Stimulated activated naive CD4-positive, alpha-beta T cell (primary cell): Measurements from ENCODE around the gene ABCG2.
"Not testable (repeated sequence)": the region's sequence is repeated elsewhere in the genome, so short reads cannot be mapped to it uniquely, and the experiment has no call there.

ENCODE experiments used
- DNase-seq, 6 experiments: peaks; one replicate each; lab custom pipeline; 2025; lab: John Stamatoyannopoulos, UW

Gene ABCG2

DNA sequence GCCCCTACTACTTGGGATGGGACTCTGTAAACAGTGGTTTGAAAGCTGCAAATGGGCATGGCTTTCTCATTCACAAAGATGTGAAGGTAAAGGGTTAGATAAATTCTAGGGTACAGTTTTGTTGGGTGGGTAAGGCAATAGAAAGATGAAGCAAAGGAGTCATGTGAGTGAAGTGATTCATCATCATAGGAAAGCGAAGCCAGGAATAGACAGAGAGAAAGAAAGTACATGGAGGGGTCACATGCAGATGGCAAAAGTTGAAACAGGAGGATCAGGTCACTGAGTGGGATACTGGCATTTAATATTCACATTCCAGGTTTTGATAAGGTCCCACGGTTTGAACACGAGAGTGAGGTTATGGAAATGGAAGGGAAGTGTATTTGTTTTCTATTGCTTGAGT, 8.2 kb upstream of the ABCG2 start:
- no peak for DNase-seq

DNA sequence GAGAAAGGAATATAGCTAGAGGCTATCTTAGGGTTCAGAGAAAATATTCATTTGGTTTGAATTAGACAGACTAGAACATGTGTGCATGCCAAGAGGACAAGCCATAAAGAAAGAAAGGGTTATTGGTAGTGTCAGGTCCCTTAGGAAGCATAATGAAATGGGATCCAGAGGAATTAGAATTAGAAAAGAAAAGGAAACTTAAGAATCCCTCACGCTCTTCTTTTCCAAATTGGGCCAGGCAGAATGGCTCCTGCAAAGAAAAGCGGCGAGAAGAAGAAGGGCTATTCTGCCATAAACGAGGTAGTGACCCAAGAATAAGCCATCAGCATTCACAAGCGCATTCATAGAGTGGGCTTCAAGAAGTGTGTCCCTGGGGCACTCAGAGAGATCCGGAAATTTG, 4.9 kb upstream of the ABCG2 start:
- no peak for DNase-seq

DNA sequence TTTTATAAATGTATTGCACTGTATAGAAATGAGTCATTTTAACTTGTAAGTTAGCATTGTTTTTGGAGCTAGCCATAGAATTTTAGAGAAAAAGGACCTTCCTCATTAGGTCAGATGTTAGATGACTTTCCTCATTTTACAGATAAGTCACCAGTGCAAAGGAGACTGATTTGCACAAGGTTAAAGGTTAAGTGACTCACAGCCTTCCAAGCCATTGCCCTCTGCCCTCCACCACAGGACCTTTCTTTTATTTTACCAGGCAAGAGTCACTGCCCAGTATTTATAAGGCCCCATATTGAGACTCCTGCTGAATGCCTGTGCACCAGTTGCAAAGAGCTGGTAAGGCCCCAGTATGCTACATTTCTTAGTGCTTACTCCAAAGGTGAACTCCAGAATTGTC, 4.2 kb upstream of the ABCG2 start:
- DNase-seq: no peak

DNA sequence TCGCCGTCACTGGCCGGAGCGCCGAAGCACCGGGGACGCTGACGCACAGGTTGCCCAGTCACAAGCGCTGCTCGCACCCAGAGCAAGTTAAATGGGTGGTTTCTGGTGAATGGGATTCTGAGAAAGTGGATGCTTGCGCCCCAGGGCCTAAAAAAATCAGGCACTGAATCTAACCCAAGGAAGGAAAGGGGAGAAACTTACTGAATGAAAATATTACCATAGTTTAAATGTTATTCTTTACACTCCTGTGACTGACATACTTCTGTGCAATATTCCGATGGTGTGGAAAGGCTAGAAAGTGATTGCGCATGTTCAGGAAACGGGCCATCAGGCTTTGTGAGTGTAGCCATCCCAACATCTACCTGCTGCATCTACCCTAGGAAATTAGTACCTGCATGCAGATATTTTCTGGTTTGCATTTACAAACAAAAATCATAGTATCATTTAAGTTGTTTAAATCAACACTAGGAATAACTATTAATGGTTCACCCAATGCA, 838 bp upstream of the ABCG2 start:
- no peak for DNase-seq

DNA sequence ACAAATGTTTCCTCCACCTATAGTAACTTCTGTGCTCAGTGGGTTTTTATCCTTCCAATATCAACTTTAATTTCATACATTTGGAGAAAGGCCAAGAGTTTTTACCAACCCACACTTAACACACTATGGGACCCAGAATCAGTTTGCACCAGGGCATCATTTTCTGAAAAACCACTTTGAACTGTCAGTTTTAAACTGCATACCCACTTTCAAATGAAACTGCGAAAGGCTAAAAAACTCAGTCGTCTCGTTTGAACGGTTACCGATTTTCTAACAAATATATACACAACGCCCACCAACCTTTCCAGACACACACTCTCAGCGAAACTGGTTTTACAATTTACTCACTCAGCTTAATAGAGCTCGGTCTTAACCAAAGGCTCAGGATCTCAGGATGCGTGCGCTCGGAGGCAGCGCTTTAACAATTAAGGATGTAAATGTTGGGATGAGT, 376 bp downstream of the ABCG2 start:
- DNase-seq: no peak

DNA sequence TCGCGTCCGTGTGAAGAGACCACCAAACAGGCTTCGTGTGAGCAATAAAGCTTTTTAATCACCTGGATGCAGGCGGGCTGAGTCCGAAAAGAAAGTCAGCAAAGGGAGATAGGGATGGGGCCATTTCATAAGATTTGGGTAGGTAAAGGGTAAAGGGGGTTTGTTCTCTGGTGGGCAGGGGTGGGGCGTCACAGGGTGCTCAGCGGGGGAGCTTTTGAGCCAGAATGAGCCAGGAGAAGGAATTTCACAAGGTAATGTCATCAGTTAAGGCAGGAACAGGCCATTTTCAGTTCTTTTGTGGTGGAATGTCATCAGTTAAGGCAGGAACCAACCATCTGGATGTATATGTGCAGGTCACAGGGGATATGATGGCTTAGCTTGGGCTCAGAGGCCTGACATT, 6.1 kb downstream of the ABCG2 start:
- DNase-seq: not testable (repeated sequence)

DNA sequence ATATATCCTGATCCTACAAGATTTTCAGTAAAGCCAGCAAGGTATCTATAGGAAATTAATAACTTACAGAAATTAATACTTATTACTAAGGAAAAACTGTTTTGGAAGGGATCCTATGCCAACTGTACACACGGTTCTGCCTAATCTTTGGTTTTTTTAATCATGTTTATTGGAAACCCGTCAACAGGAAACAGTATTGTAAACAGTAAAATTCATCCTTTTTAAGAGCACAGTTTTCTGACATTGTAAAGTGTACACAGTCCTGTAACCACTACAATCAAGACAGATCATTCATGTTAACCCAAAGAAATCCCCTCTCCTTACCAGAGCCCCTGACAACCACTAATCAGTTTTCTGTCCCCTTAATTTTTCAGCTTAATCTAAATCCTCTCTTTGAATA, 9.9 kb downstream of the ABCG2 start:
- DNase-seq: no peak

DNA sequence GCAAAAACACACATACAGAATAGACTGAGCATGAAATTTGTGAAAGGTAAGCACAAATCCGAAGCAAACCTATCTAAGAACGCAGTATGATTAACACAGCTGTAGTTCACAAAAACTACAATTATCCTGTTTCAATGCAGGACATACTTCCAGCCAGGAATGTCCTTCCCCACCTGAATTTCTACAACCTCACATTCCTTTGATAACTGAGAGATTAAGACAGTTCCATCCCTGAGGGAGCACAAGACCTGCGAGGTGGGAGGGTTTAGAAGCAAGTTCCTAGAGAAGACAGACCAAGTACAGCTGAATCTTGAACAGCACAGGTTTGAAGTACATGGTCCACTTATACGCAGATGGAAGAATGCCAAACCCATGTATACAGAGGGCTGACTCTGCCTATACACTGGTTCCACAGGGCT, 10.6 kb downstream of the ABCG2 start:
- DNase-seq: no peak

DNA sequence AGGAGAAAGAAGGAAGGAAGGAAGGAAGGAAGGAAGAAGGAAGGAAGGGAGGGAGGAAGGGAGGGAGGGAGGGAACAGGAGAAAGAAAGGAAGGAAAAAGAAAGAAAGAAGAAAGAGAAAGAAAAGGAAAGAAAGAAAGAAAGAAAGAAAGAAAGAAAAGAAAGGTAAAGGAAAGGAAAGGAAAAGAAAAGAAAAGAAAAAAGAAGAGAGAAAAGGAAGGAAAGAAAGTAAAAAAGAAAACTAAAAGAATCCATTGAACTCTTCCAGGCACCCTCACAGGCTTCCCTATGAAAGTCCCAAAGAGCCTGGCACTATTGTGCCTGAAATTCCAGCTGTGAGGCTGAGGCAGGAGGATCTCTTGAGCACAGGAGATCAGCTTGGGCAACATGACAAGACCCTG, 11.5 kb downstream of the ABCG2 start:
- no peak for DNase-seq

DNA sequence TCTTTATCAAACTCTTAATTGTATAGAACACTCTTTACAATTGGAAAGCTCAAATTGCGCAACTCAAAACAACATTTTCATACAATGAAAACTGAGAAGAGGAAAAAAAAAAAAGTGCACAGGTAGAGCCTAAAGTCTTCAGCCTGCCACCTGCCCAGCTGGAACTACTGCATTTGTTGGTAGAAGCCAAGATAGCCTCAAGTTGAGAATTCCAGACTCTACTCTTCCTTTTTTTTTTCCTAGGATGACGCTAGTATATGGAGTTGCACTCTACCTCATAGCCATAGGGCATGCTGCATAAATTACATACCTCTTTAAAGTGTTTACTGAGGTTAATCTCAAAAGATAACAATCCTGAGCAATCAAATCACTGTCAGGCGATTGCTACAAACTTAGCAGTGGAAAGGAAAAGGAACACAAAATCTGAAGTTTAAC, 13.6 kb downstream of the ABCG2 start:
- DNase-seq: no peak

DNA sequence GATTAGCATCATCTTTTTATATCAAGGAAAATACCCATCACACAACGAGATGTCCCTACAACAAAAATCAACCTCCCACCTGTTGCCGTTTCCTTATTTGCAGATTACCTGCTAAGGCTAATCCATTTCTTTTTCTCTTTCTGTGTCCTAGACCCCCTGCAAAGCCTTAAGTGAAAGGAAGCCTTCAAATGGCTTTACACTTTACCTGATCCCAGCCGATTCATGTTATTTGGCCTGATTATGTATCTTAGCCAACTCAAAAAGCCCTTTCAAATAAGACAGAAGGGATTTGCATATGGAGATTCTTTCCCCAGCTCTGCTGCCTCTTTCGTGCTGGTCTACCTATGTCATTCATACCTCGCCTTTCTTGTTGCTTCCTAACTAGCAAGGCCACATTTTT, 14.4 kb downstream of the ABCG2 start:
- DNase-seq: no peak

DNA sequence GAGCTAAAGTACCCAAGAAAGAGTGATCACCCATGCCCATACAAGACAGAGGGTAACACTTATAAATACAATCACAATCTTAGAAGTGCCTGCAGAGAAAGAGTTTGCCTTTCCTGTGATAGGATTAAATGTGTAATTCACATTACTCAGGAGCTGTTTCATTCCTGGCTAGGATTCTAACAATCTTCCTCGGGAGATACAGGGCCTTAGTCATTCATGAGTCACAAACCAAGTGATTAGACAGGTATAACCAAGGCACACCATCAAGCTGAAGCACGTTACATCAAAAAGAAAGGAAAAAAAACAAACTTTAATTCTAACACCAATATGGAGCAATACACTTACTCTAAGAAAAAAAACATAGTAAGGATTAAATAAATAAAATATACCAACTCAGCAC, 14.9 kb downstream of the ABCG2 start:
- no peak for DNase-seq

DNA sequence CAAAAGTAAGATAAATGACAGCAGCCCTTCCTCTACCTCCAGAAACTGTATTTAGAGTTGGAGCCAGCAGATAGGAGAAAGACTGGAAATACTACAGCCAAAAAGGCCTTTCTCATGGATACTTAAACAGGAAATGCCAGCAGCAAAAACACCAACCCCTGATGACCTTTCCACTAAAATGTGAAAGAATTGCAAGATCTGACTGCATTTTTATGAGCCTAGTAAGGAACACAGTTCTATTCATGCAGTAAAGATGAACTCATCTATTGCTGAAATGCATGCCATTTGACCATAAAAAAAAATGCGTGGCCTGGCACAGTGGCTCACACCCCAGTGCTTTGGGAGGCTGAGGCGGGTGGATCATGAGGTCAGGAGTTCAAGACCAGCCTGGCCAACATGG, 19.9 kb downstream of the ABCG2 start:
- no peak for DNase-seq

DNA sequence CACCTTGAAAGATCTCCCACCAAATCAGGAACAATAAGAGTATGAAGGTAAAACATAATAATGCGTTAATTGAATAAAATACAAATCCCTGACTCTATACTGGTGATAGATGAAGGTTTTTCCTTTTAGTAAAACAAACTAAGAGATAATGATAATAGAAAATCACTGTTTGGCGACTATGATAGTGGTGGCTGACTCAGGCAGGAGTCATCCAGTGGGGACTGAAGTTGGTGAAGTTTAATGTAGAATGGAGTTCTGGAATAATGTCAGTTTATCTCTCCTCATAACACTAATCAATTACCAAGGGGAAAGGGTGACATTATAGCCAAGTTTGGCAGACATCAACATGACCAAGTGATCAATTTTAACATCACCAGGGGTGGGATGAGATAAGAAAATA, 21.3 kb downstream of the ABCG2 start:
- DNase-seq: no peak

DNA sequence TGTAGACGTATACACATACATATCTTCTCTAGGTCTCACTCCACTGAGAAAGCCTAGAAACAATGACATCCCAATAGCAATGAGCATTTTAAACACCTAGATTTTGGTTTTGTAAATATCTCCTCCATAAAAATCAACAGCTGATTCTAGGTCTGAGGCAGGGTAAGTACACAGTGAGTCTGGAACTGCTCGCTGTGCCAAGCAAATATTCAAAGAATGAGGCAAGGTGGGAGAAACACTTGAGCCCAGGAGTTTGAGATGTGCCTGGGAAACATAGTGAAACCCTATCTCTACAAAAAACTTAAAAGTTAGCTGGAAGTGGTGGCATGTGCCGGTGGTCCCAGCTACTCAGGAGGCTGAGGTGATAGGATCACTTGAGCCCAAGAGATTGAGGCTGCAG, 22.2 kb downstream of the ABCG2 start:
- DNase-seq: no peak

DNA sequence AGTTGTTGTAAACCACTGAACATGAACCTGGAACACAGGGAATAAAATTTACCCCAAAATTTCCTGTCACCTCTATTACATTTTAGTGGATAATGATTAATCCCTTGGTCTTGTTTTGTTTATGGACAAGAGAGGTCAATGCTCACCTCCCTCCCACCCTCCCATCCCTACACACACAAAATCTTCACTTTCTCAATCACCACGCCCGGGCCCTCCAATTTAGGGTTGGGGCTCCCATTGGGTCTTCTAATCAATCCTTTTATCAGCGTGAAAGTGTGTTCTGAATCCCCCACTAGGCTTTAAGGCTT, 23.1 kb downstream of the ABCG2 start:
- no peak for DNase-seq

DNA sequence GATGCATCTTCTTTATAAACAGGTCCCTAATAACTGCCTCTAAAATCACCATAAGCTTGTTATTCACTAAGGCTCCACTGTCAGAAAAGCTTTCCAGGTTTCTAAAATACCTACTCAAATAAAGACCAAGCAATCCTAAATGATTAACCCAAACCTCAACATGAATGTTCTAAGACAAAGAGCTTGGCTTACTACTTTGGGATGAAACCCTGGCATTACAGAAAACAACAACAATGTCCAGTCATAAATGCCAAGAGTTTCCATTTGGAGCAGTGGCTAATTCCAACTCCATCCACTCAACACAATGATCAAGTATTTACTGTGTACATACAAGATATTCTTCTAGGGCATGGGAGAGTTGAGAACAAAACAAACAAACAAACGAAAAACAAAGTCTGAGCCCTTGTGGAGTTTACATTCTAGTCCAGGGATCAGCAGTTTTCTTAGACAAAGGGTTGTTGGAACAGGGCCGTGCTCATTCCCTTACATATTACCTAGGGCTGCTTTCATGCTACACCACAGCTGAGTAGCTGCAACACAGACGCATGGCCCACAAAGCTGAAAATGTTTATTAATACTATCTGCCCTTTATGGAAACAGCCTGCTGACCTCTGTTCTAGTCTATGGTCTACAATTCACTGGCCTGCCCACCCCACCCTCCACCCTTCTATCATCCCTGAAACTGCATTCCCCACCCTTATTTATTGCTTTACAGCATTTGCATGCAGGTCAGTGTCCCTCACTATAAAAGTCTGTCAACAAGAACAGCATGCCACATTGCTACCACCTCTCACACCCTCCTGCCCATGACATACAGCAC, 23.7 kb downstream of the ABCG2 start:
- no peak for DNase-seq

DNA sequence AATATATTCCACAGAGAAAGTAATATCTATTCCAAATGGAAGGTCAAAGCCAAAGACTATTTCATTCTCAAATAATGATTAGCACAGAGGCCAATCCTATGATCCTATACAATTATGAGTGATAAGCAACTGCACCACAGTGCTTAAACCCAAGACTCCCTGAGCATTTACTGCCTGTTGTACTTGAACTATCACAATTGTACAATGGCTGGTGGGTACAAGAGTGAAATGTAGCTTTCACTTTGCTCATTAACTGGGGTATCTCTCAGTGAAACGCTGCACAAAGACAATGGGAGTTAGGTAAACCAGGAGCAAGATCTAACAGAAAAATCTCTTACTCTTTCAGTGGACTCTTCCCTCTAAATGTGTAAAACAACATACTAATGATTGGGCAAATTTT, 24.3 kb downstream of the ABCG2 start:
- DNase-seq: no peak

DNA sequence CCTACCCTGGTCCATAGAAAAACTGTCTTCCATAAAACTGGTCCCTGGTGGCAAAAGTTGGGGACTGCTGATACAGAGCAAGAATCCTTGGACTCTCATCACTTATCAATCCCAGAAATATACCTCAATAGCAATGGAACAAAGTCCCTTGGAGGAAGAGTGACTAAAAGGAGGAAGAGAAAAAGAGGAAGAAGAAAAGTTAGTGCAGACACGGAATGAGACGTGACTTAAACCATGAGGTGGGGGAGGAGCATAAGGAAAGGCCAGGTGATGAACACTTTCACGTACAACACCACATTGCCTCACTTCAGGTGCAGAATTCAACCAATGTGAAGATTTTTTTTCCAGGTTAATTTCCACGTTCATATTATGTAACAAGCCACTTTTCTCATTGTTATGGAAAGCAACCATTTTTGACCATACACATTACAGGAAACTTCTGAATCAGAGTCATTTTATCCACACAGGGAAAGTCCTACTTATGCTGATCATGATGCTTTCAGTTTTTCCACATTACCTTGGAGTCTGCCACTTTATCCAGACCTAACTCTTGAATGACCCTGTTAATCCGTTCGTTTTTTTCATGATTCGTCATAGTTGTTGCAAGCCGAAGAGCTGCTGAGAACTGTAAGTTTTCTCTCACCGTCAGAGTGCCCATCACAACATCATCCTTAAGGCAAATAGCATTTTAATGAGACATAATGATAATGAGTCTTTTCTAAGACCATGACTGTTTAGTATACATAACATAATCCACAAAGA, 27.7 kb downstream of the ABCG2 start:
- no peak for DNase-seq

DNA sequence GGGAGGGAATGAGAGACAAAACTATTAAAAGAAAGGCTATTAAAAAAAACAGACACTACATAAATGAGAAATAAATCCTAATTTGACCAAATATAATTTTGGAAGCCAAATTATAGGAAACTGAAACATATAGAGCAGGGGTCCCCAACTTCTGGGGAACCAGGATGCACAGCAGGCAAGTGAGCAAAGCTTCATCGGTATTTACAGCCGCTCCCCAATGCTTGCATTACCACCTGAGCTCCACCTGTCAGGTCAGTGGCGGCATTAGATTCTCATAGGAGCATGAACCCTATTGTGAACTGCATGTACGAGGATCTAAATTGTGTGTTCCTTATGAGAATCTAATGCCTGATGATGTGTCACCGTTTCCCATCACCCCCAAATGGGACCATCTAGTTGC, 28.4 kb downstream of the ABCG2 start:
- DNase-seq: no peak

DNA sequence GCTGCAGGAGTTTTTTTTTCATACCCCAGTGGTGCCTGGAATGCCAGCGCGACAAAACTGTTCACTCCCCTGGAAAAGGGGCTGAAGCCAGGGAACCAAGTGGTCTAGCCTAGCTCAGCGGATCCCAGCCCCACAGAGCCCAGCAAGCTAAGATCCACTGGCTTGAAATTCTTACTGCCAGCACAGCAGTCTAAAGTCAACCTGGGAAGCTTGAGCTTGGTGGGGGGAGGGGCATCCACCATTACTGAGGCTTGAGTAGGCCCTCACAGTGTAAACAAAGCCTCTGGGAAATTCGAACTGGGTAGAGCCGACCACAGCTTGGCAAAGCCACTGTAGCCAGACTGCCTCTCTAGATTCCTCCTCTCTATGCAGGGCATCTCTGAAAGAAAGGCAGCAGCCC, 36.2 kb downstream of the ABCG2 start:
- DNase-seq: not testable (repeated sequence)

DNA sequence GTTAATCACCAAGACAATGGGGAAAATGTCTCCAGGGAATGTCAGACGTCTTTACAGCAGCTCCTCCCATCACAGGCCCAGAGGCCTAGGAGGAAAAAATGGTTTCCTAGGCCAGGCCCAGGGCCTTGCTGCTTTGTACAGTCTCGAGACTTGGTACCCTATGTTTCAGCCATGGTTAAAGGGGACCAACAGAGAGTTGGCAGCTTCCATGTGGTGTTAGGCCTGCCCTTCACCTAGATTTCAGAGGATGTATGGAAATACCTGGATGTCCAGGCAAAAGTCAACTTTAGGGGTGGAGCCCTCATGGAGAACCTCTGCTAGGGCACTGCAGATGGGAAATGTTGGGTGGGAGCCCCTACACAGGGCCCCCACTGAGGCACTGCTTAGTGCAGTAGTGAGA, 38.5 kb downstream of the ABCG2 start:
- no peak for DNase-seq

DNA sequence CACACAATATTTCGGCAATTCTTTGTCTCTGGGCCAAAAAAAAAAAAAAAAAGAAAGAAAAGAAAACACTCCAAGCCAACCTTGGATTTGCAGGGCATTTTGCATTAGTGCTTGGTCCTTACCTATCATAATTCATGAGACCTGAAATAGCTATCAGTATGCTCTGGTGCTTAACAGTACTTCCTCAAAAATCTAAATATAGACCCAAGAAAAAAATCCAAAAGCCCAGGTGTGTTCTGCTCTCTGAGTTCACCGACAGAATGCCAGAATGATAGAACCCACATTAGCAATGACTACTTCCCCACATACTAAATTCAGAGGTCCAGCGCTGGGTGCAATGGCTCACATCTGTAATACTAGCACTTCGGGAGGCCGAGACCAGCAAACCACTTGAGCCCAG, 42.9 kb downstream of the ABCG2 start:
- no peak for DNase-seq

DNA sequence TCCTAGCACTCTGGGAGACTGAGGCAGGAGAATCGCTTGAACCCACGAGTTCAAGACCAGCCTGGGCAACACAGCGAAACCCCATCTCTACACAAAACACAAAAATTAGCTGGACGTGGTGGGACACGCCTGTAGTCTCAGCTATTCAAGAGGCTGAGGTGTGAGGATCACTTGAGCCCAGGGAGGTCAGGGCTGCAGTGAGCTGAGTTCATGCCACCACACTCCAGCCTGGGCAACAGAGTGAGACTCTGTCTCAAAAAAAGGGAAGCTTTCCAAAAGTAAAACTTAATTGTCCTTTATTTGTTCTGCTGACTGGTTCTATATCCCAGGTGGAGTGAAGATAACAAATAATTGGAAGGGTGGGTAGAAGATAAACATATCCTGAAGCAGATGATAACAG, 45.6 kb downstream of the ABCG2 start:
- no peak for DNase-seq
